ENCODE data around the gene GARS1.

Gene GARS1

DNA sequence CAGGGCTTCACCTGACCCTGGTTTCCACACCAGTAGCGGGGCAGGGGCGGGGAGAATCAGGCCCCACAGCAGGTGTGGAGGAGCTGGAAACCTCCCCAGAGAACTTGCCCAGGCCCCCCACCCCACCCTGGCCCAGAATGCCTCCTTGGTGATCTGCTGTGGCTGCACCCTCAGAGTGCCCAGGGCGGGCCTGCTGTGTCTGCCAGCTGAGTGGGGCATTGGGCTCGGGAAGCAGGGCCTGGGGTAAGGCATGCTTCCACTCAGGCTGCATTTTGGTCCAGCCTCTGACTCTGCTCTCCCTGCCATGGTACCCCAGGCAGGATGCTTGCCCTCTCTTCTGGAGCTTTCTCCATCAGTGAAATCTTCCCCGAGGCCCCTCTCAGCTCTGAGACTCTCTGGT is 88.6 kb downstream of the GARS1 start:
- no peak overlapping the region for H3K27ac ChIP-seq (ENCODE audit: low read depth, low read length, severe bottlenecking)
- H3K36me3 ChIP-seq (ENCODE audit: control insufficient read depth, insufficient read depth, low read length): no peaks in the 10 kb centered on the region
- peaks cover 9% of the 10 kb centered on the region for H3K4me1 ChIP-seq (ENCODE audit: control insufficient read depth, insufficient read depth, low read length, poor library complexity, severe bottlenecking)
- WGBS, 2 experiments (ENCODE audit: insufficient coverage in 2 of 2): 89 to 93% methylated on average over 2 of the region's 5 CpGs
- H3K9me3 ChIP-seq (ENCODE audit: control insufficient read depth, low read length): no peaks in the 10 kb centered on the region
- H3K4me3 ChIP-seq (ENCODE audit: extremely low read depth, insufficient read depth, low read length, poor library complexity, severe bottlenecking): no peak overlapping the region

Measured in mesodermal cell (in vitro differentiated cells).